K562 (cell line): ENCODE results near the gene ZNF615. TPM values are rescaled to one million over a fixed set of nuclear protein-coding genes. Genes with fewer than 3 reads are reported as not detected.

Source experiments
- ATF4 ChIP-seq: fragments of 450-650 bp; formaldehyde crosslinking; IDR thresholded peaks from 2 replicates; pipeline ENCODE4 v1.4.0; 2022; ENCODE audit warnings: mild to moderate bottlenecking, moderate library complexity
- CBX3 ChIP-seq, 2 experiments: IDR thresholded peaks; 1 replicate in 1 of 2; 2 replicates in 1 of 2; pipeline ENCODE4 v1.6.1; 2012; ENCODE audit warnings: inconsistent platforms in 2 of 2, low read length in 2 of 2, borderline replicate concordance in 1 of 2, control low read depth in 1 of 2
- CBX5 ChIP-seq: IDR thresholded peaks from 2 replicates; pipeline ENCODE4 v1.6.1; 2014; ENCODE audit warnings: low read depth, borderline replicate concordance
- CLOCK ChIP-seq: fragments of 250-450 bp; sonication (Bioruptor Pico); IDR thresholded peaks from 2 replicates; pipeline ENCODE4 v1.4.0; 2020; ENCODE audit warnings: mild to moderate bottlenecking, moderate library complexity, borderline replicate concordance
- HDAC2 ChIP-seq: fragments of 450-650 bp; IDR thresholded peaks from 2 replicates; pipeline ENCODE4 v1.6.1; 2016; ENCODE audit warnings: mild to moderate bottlenecking
- KDM1A ChIP-seq, 2 experiments: fragments of 450-650 bp; IDR thresholded peaks; 2 replicates each; pipeline ENCODE4 v1.6.1; 2016; ENCODE audit warnings: mild to moderate bottlenecking in 2 of 2
- MAFF ChIP-seq: IDR thresholded peaks from 2 replicates; pipeline ENCODE4 v1.6.1; 2012; ENCODE audit warnings: low read length, improper control_type of control experiment
- MLX ChIP-seq, 2 experiments: fragments of 450-650 bp in 1 of 2; sonication (generic) in 1 of 2; formaldehyde crosslinking; conservative IDR thresholded peaks; 2 replicates each; pipeline versions ENCODE4 v1.4.0 to v1.8.1; 2020 to 2022; ENCODE audit warnings: mild to moderate bottlenecking in 1 of 2, missing genetic modification reagents in 1 of 2
- MTA1 ChIP-seq: fragments of 450-650 bp; IDR thresholded peaks from 2 replicates; pipeline ENCODE4 v1.6.1; 2017; ENCODE audit warnings: borderline replicate concordance
- RERE ChIP-seq: sonication (generic); formaldehyde crosslinking; IDR thresholded peaks from 2 replicates; pipeline ENCODE4 v1.8.0; 2023; ENCODE audit warnings: missing genetic modification reagents, mild to moderate bottlenecking, borderline replicate concordance
- SMC3 ChIP-seq: conservative IDR thresholded peaks from 2 replicates; pipeline ENCODE4 v1.6.1; 2011; ENCODE audit warnings: low read depth, low read length, improper control_type of control experiment; ENCODE audit not compliant: insufficient read depth
- TFE3 ChIP-seq: fragments of 450-650 bp; formaldehyde crosslinking; IDR thresholded peaks from 2 replicates; pipeline ENCODE4 v1.4.0; 2020; ENCODE audit warnings: mild to moderate bottlenecking, mixed read lengths
- ZNF57 ChIP-seq: fragments of 450-650 bp; formaldehyde crosslinking; IDR thresholded peaks from 2 replicates; pipeline ENCODE4 v1.4.0; 2020; ENCODE audit warnings: mild to moderate bottlenecking, moderate library complexity
- ZNF589 ChIP-seq: fragments of 200-800 bp; sonication (Bioruptor generic); IDR thresholded peaks from 2 replicates; pipeline ENCODE4 v1.6.1; 2016; ENCODE audit warnings: low read depth, missing genetic modification characterization, missing compliant biosample characterization
- ZSCAN29 ChIP-seq: fragments of 450-650 bp; IDR thresholded peaks from 2 replicates; pipeline ENCODE4 v1.6.1; 2017
- polyA plus RNA-seq, 8 experiments: library from polyadenylated mRNA; depleted of rRNA in 4 of 8; stranded (reverse) in 5 of 8; unstranded in 3 of 8; fragments of >200 nt; fragmentation: Nextera tagmentation in 2 of 8; fragmentation: Illumina TruSeq in 1 of 8; extraction: Ambion mirVana in 2 of 8; extraction: Trizol in 1 of 8; gene quantifications; 2 replicates each; pipeline versions ENCODE4 v1.2.1 to v1.2.3, GENCODE V29; 2011 to 2014; ENCODE audit warnings: inconsistent platforms in 1 of 8, missing spikeins in 1 of 8
- total RNA-seq, 7 experiments: library from RNA; depleted of rRNA in 6 of 7; stranded (reverse); fragments of >200 nt in 6 of 7; fragmentation: Illumina TruSeq in 2 of 7; extraction: Trizol in 2 of 7; gene quantifications; 2 replicates each; pipeline versions ENCODE4 v1.2.1 to v1.2.3, GENCODE V29; 2011 to 2021; ENCODE audit warnings: low replicate concordance in 1 of 7

The ZNF615 gene
- total and polyA plus RNA-seq, 9 of the 15 experiments (the other 6 are each of a cell fraction or from before 2014, with no cell fraction given) = 1.2 to 4.4 (median 2.7) TPM

GRCh38 chr19:52048555-52049501, 40.8 kb upstream of the ZNF615 start, which contains the start of gene ZNF432 (continued):
- TF ChIP-seq SMC3 (no peak), MAFF (no peak), HDAC2 (no peak), ZSCAN29 (no peak), KDM1A (IDR thresholded peaks at IDR 0.05) (no peak), ATF4 (CRISPR knock-in tag) (no peak), ZNF589 (no peak), CLOCK (CRISPR knock-in tag) (no peak), CBX3 (IDR thresholded peaks at IDR 0.05; ENCODE audit: borderline replicate concordance in 1 of 2, low read length in 2 of 2) (0 out of 3 replicates have a peak, but pooled peaks of 1 of the 2 experiments have one; percentile 13), MTA1 (peak; percentile 85; the same call in 1 of the 2 replicates), TFE3 (CRISPR knock-in tag) (no peak), ZNF57 (CRISPR knock-in tag) (no peak), RERE (CRISPR knock-in tag) (no peak), MLX (CRISPR knock-in tag; conservative IDR thresholded peaks at IDR 0.05) (no peak), CBX5 (no peak)
